GM12878 (cell line): Measurements from ENCODE around the gene SPIRE1.

Experiments
- CREM ChIP-seq: IDR thresholded peaks from 2 replicates; pipeline ENCODE4 v1.6.1; 2014; ENCODE audit warnings: antibody characterized with exemption, low read depth
- MYC ChIP-seq: IDR thresholded peaks from 2 replicates; pipeline ENCODE4 v1.6.1; 2011; ENCODE audit warnings: mild to moderate bottlenecking, low read length, moderate library complexity, inconsistent platforms; ENCODE audit not compliant: insufficient read depth, insufficient replicate concordance, insufficient read length, severe bottlenecking
- POLR2AphosphoS5 ChIP-seq: IDR thresholded peaks from 2 replicates; pipeline ENCODE4 v1.6.1; 2011; ENCODE audit warnings: mild to moderate bottlenecking, low read length, inconsistent platforms
- RCOR1 ChIP-seq: conservative IDR thresholded peaks from 2 replicates; pipeline ENCODE4 v1.6.1; 2012; ENCODE audit warnings: low read depth, low read length, improper control_type of control experiment
- SMAD1 ChIP-seq: fragments of 450-650 bp; IDR thresholded peaks from 2 replicates; pipeline ENCODE4 v1.6.1; 2018; ENCODE audit warnings: mild to moderate bottlenecking, low read depth; ENCODE audit not compliant: partially characterized antibody
- SMC3 ChIP-seq: IDR thresholded peaks from 2 replicates; pipeline ENCODE4 v1.6.1; 2011; ENCODE audit warnings: low read length, improper control_type of control experiment, borderline replicate concordance
- ZNF274 ChIP-seq: IDR thresholded peaks from one replicate; pipeline ENCODE4 v1.8.0; 2011; ENCODE audit not compliant: insufficient read length, insufficient read depth
- TF ChIP-seq, protein P1 (sequence below): IDR thresholded peaks from 2 replicates; pipeline ENCODE4 v1.6.1; 2011; ENCODE audit warnings: borderline replicate concordance, low read depth, mild to moderate bottlenecking, moderate library complexity, mixed read lengths, low read length; ENCODE audit not compliant: insufficient read depth; ENCODE audit errors: extremely low read length
- TF ChIP-seq, protein P2 (sequence below), 3 experiments: IDR thresholded peaks in 2 of 3; conservative IDR thresholded peaks in 1 of 3; 2 replicates each; pipeline ENCODE4 v1.5.1; 2011; ENCODE audit warnings: low read depth in 3 of 3, low read length in 3 of 3, mild to moderate bottlenecking in 3 of 3, control low read depth in 2 of 3, moderate library complexity in 2 of 3, inconsistent platforms in 1 of 3, mixed read lengths in 1 of 3; ENCODE audit not compliant: control insufficient read depth in 2 of 3, insufficient read depth in 1 of 3; ENCODE audit errors: extremely low read depth in 1 of 3
- TF ChIP-seq, protein P3 (sequence below): IDR thresholded peaks from 2 replicates; pipeline ENCODE4 v1.6.1; 2012; ENCODE audit warnings: mild to moderate bottlenecking, low read depth, low read length

DNA sequence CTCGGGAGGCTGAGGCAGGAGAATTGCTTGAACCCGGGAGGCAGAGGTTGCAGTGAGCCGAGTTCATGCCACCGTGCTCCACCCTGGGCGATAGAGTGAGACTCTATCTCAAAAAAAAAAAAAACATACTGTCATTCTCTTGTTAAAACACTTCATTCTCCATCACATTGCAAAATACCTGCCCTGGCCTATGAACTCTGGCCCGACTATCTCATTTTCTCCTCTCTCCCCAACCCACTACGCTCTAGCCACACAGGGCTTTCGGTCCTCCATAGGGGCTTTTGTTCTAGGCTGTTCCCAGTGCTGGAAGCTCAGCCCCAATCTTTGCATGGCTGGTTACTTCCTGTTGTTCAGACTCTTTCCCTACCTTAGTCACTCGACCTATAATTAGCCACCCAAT is 34.3 kb upstream of the SPIRE1 start:
- TF ChIP-seq, protein P1, sequence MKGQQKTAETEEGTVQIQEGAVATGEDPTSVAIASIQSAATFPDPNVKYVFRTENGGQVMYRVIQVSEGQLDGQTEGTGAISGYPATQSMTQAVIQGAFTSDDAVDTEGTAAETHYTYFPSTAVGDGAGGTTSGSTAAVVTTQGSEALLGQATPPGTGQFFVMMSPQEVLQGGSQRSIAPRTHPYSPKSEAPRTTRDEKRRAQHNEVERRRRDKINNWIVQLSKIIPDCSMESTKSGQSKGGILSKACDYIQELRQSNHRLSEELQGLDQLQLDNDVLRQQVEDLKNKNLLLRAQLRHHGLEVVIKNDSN: no peak
- no peak for TF ChIP-seq POLR2AphosphoS5
- TF ChIP-seq, protein P2, sequence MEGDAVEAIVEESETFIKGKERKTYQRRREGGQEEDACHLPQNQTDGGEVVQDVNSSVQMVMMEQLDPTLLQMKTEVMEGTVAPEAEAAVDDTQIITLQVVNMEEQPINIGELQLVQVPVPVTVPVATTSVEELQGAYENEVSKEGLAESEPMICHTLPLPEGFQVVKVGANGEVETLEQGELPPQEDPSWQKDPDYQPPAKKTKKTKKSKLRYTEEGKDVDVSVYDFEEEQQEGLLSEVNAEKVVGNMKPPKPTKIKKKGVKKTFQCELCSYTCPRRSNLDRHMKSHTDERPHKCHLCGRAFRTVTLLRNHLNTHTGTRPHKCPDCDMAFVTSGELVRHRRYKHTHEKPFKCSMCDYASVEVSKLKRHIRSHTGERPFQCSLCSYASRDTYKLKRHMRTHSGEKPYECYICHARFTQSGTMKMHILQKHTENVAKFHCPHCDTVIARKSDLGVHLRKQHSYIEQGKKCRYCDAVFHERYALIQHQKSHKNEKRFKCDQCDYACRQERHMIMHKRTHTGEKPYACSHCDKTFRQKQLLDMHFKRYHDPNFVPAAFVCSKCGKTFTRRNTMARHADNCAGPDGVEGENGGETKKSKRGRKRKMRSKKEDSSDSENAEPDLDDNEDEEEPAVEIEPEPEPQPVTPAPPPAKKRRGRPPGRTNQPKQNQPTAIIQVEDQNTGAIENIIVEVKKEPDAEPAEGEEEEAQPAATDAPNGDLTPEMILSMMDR (IDR thresholded peaks at IDR 0.05 in 2 of 3, conservative IDR thresholded peaks at IDR 0.05 in 1 of 3; ENCODE audit: control insufficient read depth in 2 of 3, extremely low read depth in 1 of 3, insufficient read depth in 1 of 3, low read depth in 3 of 3, low read length in 3 of 3): no peak
- TF ChIP-seq ZNF274: no peak
- no peak for TF ChIP-seq CREM
- TF ChIP-seq SMC3: no peak
- TF ChIP-seq, protein P3, sequence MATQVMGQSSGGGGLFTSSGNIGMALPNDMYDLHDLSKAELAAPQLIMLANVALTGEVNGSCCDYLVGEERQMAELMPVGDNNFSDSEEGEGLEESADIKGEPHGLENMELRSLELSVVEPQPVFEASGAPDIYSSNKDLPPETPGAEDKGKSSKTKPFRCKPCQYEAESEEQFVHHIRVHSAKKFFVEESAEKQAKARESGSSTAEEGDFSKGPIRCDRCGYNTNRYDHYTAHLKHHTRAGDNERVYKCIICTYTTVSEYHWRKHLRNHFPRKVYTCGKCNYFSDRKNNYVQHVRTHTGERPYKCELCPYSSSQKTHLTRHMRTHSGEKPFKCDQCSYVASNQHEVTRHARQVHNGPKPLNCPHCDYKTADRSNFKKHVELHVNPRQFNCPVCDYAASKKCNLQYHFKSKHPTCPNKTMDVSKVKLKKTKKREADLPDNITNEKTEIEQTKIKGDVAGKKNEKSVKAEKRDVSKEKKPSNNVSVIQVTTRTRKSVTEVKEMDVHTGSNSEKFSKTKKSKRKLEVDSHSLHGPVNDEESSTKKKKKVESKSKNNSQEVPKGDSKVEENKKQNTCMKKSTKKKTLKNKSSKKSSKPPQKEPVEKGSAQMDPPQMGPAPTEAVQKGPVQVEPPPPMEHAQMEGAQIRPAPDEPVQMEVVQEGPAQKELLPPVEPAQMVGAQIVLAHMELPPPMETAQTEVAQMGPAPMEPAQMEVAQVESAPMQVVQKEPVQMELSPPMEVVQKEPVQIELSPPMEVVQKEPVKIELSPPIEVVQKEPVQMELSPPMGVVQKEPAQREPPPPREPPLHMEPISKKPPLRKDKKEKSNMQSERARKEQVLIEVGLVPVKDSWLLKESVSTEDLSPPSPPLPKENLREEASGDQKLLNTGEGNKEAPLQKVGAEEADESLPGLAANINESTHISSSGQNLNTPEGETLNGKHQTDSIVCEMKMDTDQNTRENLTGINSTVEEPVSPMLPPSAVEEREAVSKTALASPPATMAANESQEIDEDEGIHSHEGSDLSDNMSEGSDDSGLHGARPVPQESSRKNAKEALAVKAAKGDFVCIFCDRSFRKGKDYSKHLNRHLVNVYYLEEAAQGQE: no peak
- no peak for TF ChIP-seq SMAD1
- TF ChIP-seq RCOR1: no peak
- TF ChIP-seq MYC: no peak
